ENCODE results near the gene GPNMB.

DNA sequence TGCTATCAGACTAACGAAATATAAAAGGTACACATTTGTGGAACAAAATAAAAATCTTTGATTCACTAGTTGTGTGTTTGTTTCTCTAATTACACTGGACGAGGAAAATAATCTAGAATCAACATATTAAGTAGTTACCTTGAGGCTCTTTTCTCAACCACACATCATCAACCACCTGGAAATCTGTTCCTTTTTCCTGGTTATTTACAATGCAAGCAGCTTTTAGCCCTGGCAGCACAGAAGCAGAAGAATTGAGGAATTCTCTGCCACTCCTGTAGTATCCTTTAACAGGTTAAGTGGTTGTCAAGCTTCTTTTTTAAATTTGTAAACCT is 41.0 kb upstream of the GPNMB start:
- no peak for TF ChIP-seq EZH2phosphoT487 (IDR thresholded peaks at IDR 0.05; ENCODE audit: borderline replicate concordance)
- TF ChIP-seq CTCF (conservative IDR thresholded peaks at IDR 0.05; ENCODE audit: low read length): no peak

Measured in Loucy (cell line).